H1 (cell line): ENCODE results near the gene ASCC3. TPM values are rescaled to one million over a fixed set of nuclear protein-coding genes. Genes with fewer than 3 reads are reported as not detected.

Source experiments
- CTCF ChIA-PET: fragments of 300-600 bp; sonication (Branson Sonifier 250); formaldehyde crosslinking; loops from one replicate; lab custom pipeline; 2021; ENCODE audit not compliant: partially characterized antibody; lab: Charles Lee
- POLR2A ChIA-PET: fragments of 300-600 bp; sonication (Branson Sonifier 250); formaldehyde crosslinking; loops from one replicate; lab custom pipeline; 2021; ENCODE audit warnings: inconsistent platforms; ENCODE audit not compliant: partially characterized antibody; lab: Charles Lee
- DNase-seq, 2 experiments: peaks; one replicate each; pipeline versions ENCODE4 v3.0.0 to v3.0.0-alpha.2; 2010 to 2022; ENCODE audit warnings: low spot score in 2 of 2, low read depth in 1 of 2, mixed read lengths in 1 of 2
- FAIRE-seq: peaks from 2 replicates; lab custom pipeline; 2011; peaks lifted over from hg19 to GRCh38; lab: Jason Lieb, UNC
- H2AFZ ChIP-seq: 2 replicates; pipeline ENCODE4 v1.8.1; 2012; ENCODE audit warnings: low read length, inconsistent platforms
- H2AK5ac ChIP-seq: 2 replicates; pipeline ENCODE4 v1.6.1; 2013; ENCODE audit warnings: low read depth, low read length
- H2BK120ac ChIP-seq: replicated peaks from 2 replicates; pipeline ENCODE3; 2013; ENCODE audit warnings: low read depth, low read length, inconsistent platforms
- H2BK12ac ChIP-seq: 2 replicates; pipeline ENCODE4 v1.6.1; 2013; ENCODE audit warnings: low read depth, low read length
- H2BK15ac ChIP-seq: 2 replicates; pipeline ENCODE4 v1.6.1; 2013; ENCODE audit warnings: low read length
- H2BK20ac ChIP-seq: 2 replicates; pipeline ENCODE4 v1.6.1; 2013; ENCODE audit warnings: low read length
- H2BK5ac ChIP-seq: 2 replicates; pipeline ENCODE4 v1.6.1; 2013; ENCODE audit warnings: low read depth, low read length
- H3K14ac ChIP-seq: 2 replicates; pipeline ENCODE4 v1.6.1; 2013; ENCODE audit warnings: inconsistent platforms; ENCODE audit not compliant: insufficient read length
- H3K18ac ChIP-seq: 2 replicates; pipeline ENCODE4 v1.6.1; 2013; ENCODE audit warnings: low read length; ENCODE audit errors: extremely low read depth
- H3K23ac ChIP-seq: 2 replicates; pipeline ENCODE4 v1.6.1; 2013; ENCODE audit warnings: inconsistent platforms; ENCODE audit not compliant: insufficient read length
- H3K23me2 ChIP-seq: 2 replicates; pipeline ENCODE4 v1.6.1; 2013; ENCODE audit warnings: low read depth, low read length
- H3K27ac ChIP-seq: 2 replicates; pipeline ENCODE4 v1.6.1; 2011; ENCODE audit warnings: low read depth, low read length, inconsistent platforms
- H3K27me3 ChIP-seq, 4 experiments: replicated peaks in 1 of 4; 1 replicate in 1 of 4; 2 replicates in 3 of 4; pipeline versions ENCODE4 v1.6.1 to v1.8.1; 2011 to 2013; ENCODE audit warnings: low read length in 3 of 4, mild to moderate bottlenecking in 3 of 4, inconsistent platforms in 2 of 4, mixed read lengths in 2 of 4, moderate library complexity in 1 of 4; ENCODE audit not compliant: control insufficient read depth in 3 of 4, insufficient read depth in 3 of 4; ENCODE audit errors: extremely low read depth in 1 of 4
- H3K36me3 ChIP-seq, 4 experiments: 2 replicates each; pipeline versions ENCODE4 v1.6.1 to v1.8.1; 2011 to 2013; ENCODE audit warnings: mild to moderate bottlenecking in 4 of 4, low read length in 3 of 4, moderate library complexity in 2 of 4, control low read depth in 1 of 4, inconsistent platforms in 1 of 4; ENCODE audit not compliant: insufficient read depth in 4 of 4, control insufficient read depth in 2 of 4
- H3K4ac ChIP-seq: replicated peaks from 2 replicates; pipeline ENCODE3; 2013; ENCODE audit warnings: low read length, low read depth, mixed read lengths, inconsistent platforms; ENCODE audit not compliant: insufficient read length
- H3K4me1 ChIP-seq, 4 experiments: replicated peaks in 1 of 4; 1 replicate in 1 of 4; 2 replicates in 3 of 4; pipeline versions ENCODE4 v1.6.1 to v1.8.1; 2011 to 2013; ENCODE audit warnings: low read length in 3 of 4, inconsistent platforms in 2 of 4, mixed read lengths in 1 of 4; ENCODE audit not compliant: insufficient read depth in 4 of 4, control insufficient read depth in 3 of 4
- H3K4me2 ChIP-seq, 2 experiments: 2 replicates each; pipeline versions ENCODE4 v1.6.1 to v1.8.1; 2011 to 2013; ENCODE audit warnings: low read depth in 2 of 2, low read length in 2 of 2, control low read depth in 1 of 2, inconsistent platforms in 1 of 2, mild to moderate bottlenecking in 1 of 2; ENCODE audit not compliant: insufficient read depth in 1 of 2
- H3K4me3 ChIP-seq, 4 experiments: fragments of 200-600, 300-600 bp in 1 of 4; sonication (generic), shearing (Covaris generic), sonication (Bioruptor Twin) in 1 of 4; 2 replicates each; pipeline versions ENCODE4 v1.5.1 to v1.8.1; 2011 to 2016; ENCODE audit warnings: low read length in 4 of 4, low read depth in 3 of 4, control low read depth in 2 of 4, inconsistent platforms in 2 of 4, mild to moderate bottlenecking in 2 of 4, mixed read lengths in 1 of 4, moderate library complexity in 1 of 4; ENCODE audit not compliant: insufficient read depth in 2 of 4; ENCODE audit errors: extremely low read depth in 1 of 4
- H3K56ac ChIP-seq: replicated peaks from 2 replicates; pipeline ENCODE3; 2013; ENCODE audit warnings: low read depth, mild to moderate bottlenecking, mixed read lengths, low read length, inconsistent platforms; ENCODE audit not compliant: insufficient read length
- H3K79me1 ChIP-seq: 2 replicates; pipeline ENCODE4 v1.6.1; 2013; ENCODE audit warnings: low read depth, low read length, control low read depth
- H3K79me2 ChIP-seq, 2 experiments: 2 replicates each; pipeline versions ENCODE4 v1.6.1 to v1.8.1; 2012 to 2013; ENCODE audit warnings: low read length in 2 of 2, mild to moderate bottlenecking in 2 of 2, inconsistent platforms in 1 of 2; ENCODE audit not compliant: insufficient read depth in 2 of 2, control insufficient read depth in 1 of 2
- H3K9ac ChIP-seq, 4 experiments: replicated peaks in 1 of 4; 1 replicate in 1 of 4; 2 replicates in 3 of 4; pipeline versions ENCODE4 v1.6.1 to v1.8.1; 2011 to 2013; ENCODE audit warnings: low read depth in 3 of 4, low read length in 3 of 4, control low read depth in 2 of 4, mild to moderate bottlenecking in 2 of 4, moderate library complexity in 2 of 4, inconsistent platforms in 1 of 4; ENCODE audit errors: extremely low read depth in 1 of 4
- H3K9me3 ChIP-seq, 2 experiments: 2 replicates each; pipeline versions ENCODE4 v1.6.1 to v1.8.1; 2012 to 2013; ENCODE audit warnings: mild to moderate bottlenecking in 2 of 2, moderate library complexity in 2 of 2, control low read depth in 1 of 2, inconsistent platforms in 1 of 2, low read depth in 1 of 2, low read length in 1 of 2, mixed read lengths in 1 of 2; ENCODE audit not compliant: insufficient read depth in 2 of 2
- H4K20me1 ChIP-seq, 2 experiments: replicated peaks in 1 of 2; 2 replicates each; pipeline versions ENCODE3 to v1.8.1; 2011 to 2013; ENCODE audit warnings: inconsistent platforms in 2 of 2, low read length in 2 of 2, mild to moderate bottlenecking in 1 of 2; ENCODE audit not compliant: insufficient read depth in 2 of 2, control insufficient read depth in 1 of 2
- H4K5ac ChIP-seq: 2 replicates; pipeline ENCODE4 v1.6.1; 2013; ENCODE audit warnings: low read length, low read depth, mixed read lengths, inconsistent platforms; ENCODE audit not compliant: insufficient read length
- H4K8ac ChIP-seq: 2 replicates; pipeline ENCODE4 v1.8.0; 2013; ENCODE audit warnings: mild to moderate bottlenecking, moderate library complexity, low read length, inconsistent platforms; ENCODE audit not compliant: insufficient read depth; ENCODE audit errors: extremely low read depth
- H4K91ac ChIP-seq: replicated peaks from 2 replicates; pipeline ENCODE3; 2013; ENCODE audit warnings: low read length, mixed read lengths, inconsistent platforms; ENCODE audit not compliant: insufficient read length
- BACH1 ChIP-seq: IDR thresholded peaks from 2 replicates; pipeline ENCODE4 v1.6.1; 2012; ENCODE audit warnings: low read length, improper control_type of control experiment
- EZH2 ChIP-seq: fragments of 200-600 bp; sonication (generic); IDR thresholded peaks from 2 replicates; pipeline ENCODE4 v1.7.1; 2012; ENCODE audit warnings: low read depth, mild to moderate bottlenecking, moderate library complexity, low read length, inconsistent platforms; ENCODE audit not compliant: severe bottlenecking
- RNF2 ChIP-seq: fragments of 200-900, 300-1000 bp; sonication (generic); IDR thresholded peaks from 2 replicates; pipeline ENCODE4 v1.7.1; 2016; ENCODE audit warnings: borderline replicate concordance, low read depth, mild to moderate bottlenecking, antibody characterized with exemption, low read length; ENCODE audit not compliant: poor library complexity, severe bottlenecking; ENCODE audit errors: missing control alignments
- WGBS, 2 experiments: shearing (Covaris generic) in 1 of 2; methylation state at CpG; one replicate each; pipeline versions ENCODE4 v1.1.6 to v1.1.7; 2013 to 2015; ENCODE audit warnings: low lambda C conversion rate in 2 of 2, mixed read lengths in 2 of 2, inconsistent platforms in 1 of 2, low coverage in 1 of 2, missing lambda C conversion rate in 1 of 2; ENCODE audit not compliant: insufficient replicate concordance in 2 of 2, insufficient coverage in 1 of 2, insufficient read length in 1 of 2; ENCODE audit errors: extremely low coverage in 1 of 2, missing lambda C conversion rate in 1 of 2; 5-methylcytosine and 5-hydroxymethylcytosine counted together
- polyA plus RNA-seq, 7 experiments: library from polyadenylated mRNA; depleted of rRNA in 3 of 7; stranded (reverse) in 5 of 7; unstranded in 2 of 7; fragments of >200 nt in 5 of 7; fragments of 200-250 nt in 2 of 7; gene quantifications; 1 replicate in 5 of 7; 2 replicates in 1 of 7; 4 replicates in 1 of 7; pipeline versions ENCODE4 v1.2.1 to v1.2.3, GENCODE V29; 2011 to 2013; ENCODE audit warnings: missing spikeins in 2 of 7, mixed read lengths in 2 of 7
- total RNA-seq: library from RNA; stranded (reverse); fragmentation: NEBNext Ultra II Directional; extraction: Animal tissue kit (Norgen Biotek cat#: 25700); gene quantifications from 2 replicates; pipeline ENCODE4 v1.2.1, GENCODE V29; 2021
- TF ChIP-seq, protein P1 (sequence below): IDR thresholded peaks from 2 replicates; pipeline ENCODE4 v1.6.1; 2012; ENCODE audit warnings: low read length, inconsistent platforms

Gene ASCC3
- total and polyA plus RNA-seq, 2 of the 8 experiments (the other 6 are each of a cell fraction or from before 2014, with no cell fraction given): 37.5 to 77.8 TPM

GRCh38 chr6:100462706-100463629 lies 418.2 kb downstream of the ASCC3 start:
- H4K20me1 ChIP-seq: peaks cover 6 to 7% of the 10 kb centered on the region in 2 experiments
- peak overlapping the region in 1 of 4 experiments; percentile 56; a peak in 2 of 8 replicates for H3K4me3 ChIP-seq

More at GRCh38 chr6:100462706-100463629, 418.2 kb downstream of the ASCC3 start:
- H2AFZ ChIP-seq: no peak overlapping the region
- no peak overlapping the region for H4K8ac ChIP-seq
- H3K4ac ChIP-seq: no peak overlapping the region
- no peak overlapping the region for H3K27ac ChIP-seq
- POLR2A ChIA-PET: interaction anchor here (1.2 kb wide), 1 partner anchor 8 kb away, joined by 5 read pairs; no protein-coding TSS in a partner anchor
- no peak overlapping the region for H3K23ac ChIP-seq
- H3K79me1 ChIP-seq: no peaks in the 10 kb centered on the region
- H2BK5ac ChIP-seq: no peak overlapping the region
- H3K27me3 ChIP-seq: peaks cover 88 to 100% (median 94%) of the 10 kb centered on the region in 4 experiments
- no peak overlapping the region for H2BK12ac ChIP-seq
- H2BK15ac ChIP-seq: no peak overlapping the region
- peaks cover 14 to 39% (median 17%) of the 10 kb centered on the region in 4 experiments for H3K4me1 ChIP-seq
- H3K79me2 ChIP-seq: no peaks in the 10 kb centered on the region
- no peak overlapping the region for H3K9ac ChIP-seq
- no peak overlapping the region for H2BK20ac ChIP-seq
- 10% methylated on average over 13 of the region's 13 CpGs; no CpG with 5 or more reads in 1 of the 2 experiments for WGBS, 2 experiments
- no peak overlapping the region for H2AK5ac ChIP-seq
- CTCF ChIA-PET: interaction anchor here (0.6 to 11.8 kb wide), 7 partner anchors 13 to 651 kb away, joined by 3 to 215 read pairs (median 4); no protein-coding TSS in a partner anchor
- DNase-seq (no peak), FAIRE-seq (peak; percentile 19)
- H3K9me3 ChIP-seq: no peaks in the 10 kb centered on the region
- TF ChIP-seq, protein P1, sequence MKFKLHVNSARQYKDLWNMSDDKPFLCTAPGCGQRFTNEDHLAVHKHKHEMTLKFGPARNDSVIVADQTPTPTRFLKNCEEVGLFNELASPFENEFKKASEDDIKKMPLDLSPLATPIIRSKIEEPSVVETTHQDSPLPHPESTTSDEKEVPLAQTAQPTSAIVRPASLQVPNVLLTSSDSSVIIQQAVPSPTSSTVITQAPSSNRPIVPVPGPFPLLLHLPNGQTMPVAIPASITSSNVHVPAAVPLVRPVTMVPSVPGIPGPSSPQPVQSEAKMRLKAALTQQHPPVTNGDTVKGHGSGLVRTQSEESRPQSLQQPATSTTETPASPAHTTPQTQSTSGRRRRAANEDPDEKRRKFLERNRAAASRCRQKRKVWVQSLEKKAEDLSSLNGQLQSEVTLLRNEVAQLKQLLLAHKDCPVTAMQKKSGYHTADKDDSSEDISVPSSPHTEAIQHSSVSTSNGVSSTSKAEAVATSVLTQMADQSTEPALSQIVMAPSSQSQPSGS: no peak
- TF ChIP-seq RNF2: peak; percentile 95
- TF ChIP-seq BACH1: no peak
- TF ChIP-seq EZH2: peak; percentile 16
- H3K18ac ChIP-seq: no peak overlapping the region
- no peak overlapping the region for H4K91ac ChIP-seq
- H3K14ac ChIP-seq: no peak overlapping the region
- no peak overlapping the region for H4K5ac ChIP-seq
- no peak overlapping the region for H3K56ac ChIP-seq
- H3K4me2 ChIP-seq: peak overlapping the region in 1 of 2 experiments; percentile 70; a peak in 1 of 4 replicates
- H2BK120ac ChIP-seq: no peak overlapping the region
- peaks cover 0 to 3% (median 0%) of the 10 kb centered on the region in 4 experiments; a peak in 1 of 8 replicates for H3K36me3 ChIP-seq
- peaks cover 9% of the 10 kb centered on the region; the same call in 1 of the 2 replicates for H3K23me2 ChIP-seq
